Stimulated activated CD8-positive, alpha-beta memory T cell treated with anti-CD3 and anti-CD28 coated beads, Interleukin-15, amount 100 ng/mL, for 4 hours (primary cell): ENCODE data around the gene GBP7.

Experiments
- DNase-seq, 2 donors: peaks; one replicate each; pipeline ENCODE4 v3.0.0-alpha.2; 2020; ENCODE audit warnings: low read depth in 2 of 2

The GBP7 gene

GRCh38 chr1:89121641-89122040 is 54.2 kb downstream of the GBP7 start:
- no peak for DNase-seq

- DNase-seq: no peak
Measured at GRCh38 chr1:89114662-89115061, 61.1 kb downstream of the GBP7 start.

- no peak for DNase-seq
Measured at GRCh38 chr1:89112871-89113613, 62.8 kb downstream of the GBP7 start.

GRCh38 chr1:89104687-89105086 is 71.1 kb downstream of the GBP7 start:
- no peak for DNase-seq

GRCh38 chr1:89104147-89104546 is 71.7 kb downstream of the GBP7 start:
- no peak for DNase-seq

- no peak for DNase-seq
Measured at GRCh38 chr1:89102021-89102420, 73.8 kb downstream of the GBP7 start.

- DNase-seq: no peak
Measured at GRCh38 chr1:89100412-89100811, 75.4 kb downstream of the GBP7 start.

GRCh38 chr1:89098857-89099256 is 76.9 kb downstream of the GBP7 start:
- DNase-seq: no peak

- DNase-seq: no peak
Measured at GRCh38 chr1:89095737-89096136, 80.1 kb downstream of the GBP7 start.

GRCh38 chr1:89089962-89090361 is 85.8 kb downstream of the GBP7 start:
- no peak for DNase-seq

GRCh38 chr1:89088572-89088971 is 87.2 kb downstream of the GBP7 start:
- no peak for DNase-seq

GRCh38 chr1:89087241-89087640 is 88.6 kb downstream of the GBP7 start:
- no peak for DNase-seq

GRCh38 chr1:89085781-89086180 is 90.0 kb downstream of the GBP7 start:
- no peak for DNase-seq
